ENCODE results near the gene SPATA33. TPM values are rescaled to one million over a fixed set of nuclear protein-coding genes. Genes with fewer than 3 reads are reported as not detected.
"Not testable (repeated sequence)": the region's sequence is repeated elsewhere in the genome, so short reads cannot be mapped to it uniquely, and the experiment has no call there.

The SPATA33 gene
- total RNA-seq, 4 donors from 2014 or later: 2.6 to 12.2 (median 5.8) TPM; not detected in 1

DNA sequence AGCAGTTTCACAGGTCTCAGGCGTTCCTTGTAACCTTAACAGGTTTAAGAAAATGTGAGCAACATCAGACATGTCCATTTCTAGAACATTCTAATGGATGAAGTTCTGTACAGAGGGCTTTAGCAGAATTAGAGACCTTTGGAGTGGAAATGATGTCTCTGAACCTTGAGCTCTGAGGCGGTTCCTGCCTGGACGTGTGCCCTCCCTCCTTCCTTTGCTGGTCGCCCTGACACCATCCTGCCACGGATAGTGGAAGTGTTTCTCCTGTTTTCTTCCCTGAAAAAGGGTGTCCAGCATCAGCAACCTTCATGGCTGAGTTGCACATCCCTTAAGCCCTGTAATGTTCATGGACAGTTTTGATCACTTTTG lies 11.1 kb downstream of the SPATA33 start:
- intact Hi-C loops (cut with DNase I; ENCODE audit: low total_unique reads): no loop called here
- TF ChIP-seq POLR2A (IDR thresholded peaks at IDR 0.05) (no peak), CTCF (IDR thresholded peaks at IDR 0.05) (no peak)
- no peaks in the 10 kb centered on the region for H3K9me3 ChIP-seq
- DNase-seq: no peak
- H3K27me3 ChIP-seq: no peaks in the 10 kb centered on the region
- H3K36me3 ChIP-seq: no peaks in the 10 kb centered on the region
- no peak overlapping the region for H3K27ac ChIP-seq
- no peaks in the 10 kb centered on the region for H3K4me1 ChIP-seq
- H3K4me3 ChIP-seq: no peak overlapping the region

DNA sequence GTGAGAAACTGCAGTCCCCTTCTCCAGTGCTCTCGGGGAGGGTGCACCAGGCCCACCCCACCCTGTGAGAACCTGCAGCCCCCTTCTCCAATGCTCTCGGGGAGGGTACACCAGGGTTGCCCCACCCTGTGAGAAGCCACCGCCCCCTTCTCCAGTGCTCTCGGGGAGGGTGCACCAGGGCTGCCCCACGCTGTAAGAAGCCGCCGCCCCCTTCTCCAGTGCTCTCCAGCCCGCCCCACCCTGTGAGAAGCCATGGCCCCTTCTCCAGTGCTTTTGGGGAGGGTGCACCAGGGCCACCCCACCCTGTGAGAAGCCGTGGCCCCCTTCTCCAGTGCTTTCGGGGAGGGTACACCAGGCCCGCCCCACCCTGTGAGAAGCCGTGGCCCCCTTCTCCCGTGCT lies 12.1 kb downstream of the SPATA33 start:
- Histone ChIP-seq H3K9me3 (no peaks in the 10 kb centered on the region), H3K36me3 (no peaks in the 10 kb centered on the region), H3K27ac (no peak overlapping the region), H3K4me3 (no peak overlapping the region), H3K27me3 (no peaks in the 10 kb centered on the region), H3K4me1 (no peaks in the 10 kb centered on the region)
- intact Hi-C loops (cut with DNase I; ENCODE audit: low total_unique reads): no loop called here
- no peak for DNase-seq
- TF ChIP-seq CTCF (IDR thresholded peaks at IDR 0.05) (no peak), POLR2A (IDR thresholded peaks at IDR 0.05) (no peak)

DNA sequence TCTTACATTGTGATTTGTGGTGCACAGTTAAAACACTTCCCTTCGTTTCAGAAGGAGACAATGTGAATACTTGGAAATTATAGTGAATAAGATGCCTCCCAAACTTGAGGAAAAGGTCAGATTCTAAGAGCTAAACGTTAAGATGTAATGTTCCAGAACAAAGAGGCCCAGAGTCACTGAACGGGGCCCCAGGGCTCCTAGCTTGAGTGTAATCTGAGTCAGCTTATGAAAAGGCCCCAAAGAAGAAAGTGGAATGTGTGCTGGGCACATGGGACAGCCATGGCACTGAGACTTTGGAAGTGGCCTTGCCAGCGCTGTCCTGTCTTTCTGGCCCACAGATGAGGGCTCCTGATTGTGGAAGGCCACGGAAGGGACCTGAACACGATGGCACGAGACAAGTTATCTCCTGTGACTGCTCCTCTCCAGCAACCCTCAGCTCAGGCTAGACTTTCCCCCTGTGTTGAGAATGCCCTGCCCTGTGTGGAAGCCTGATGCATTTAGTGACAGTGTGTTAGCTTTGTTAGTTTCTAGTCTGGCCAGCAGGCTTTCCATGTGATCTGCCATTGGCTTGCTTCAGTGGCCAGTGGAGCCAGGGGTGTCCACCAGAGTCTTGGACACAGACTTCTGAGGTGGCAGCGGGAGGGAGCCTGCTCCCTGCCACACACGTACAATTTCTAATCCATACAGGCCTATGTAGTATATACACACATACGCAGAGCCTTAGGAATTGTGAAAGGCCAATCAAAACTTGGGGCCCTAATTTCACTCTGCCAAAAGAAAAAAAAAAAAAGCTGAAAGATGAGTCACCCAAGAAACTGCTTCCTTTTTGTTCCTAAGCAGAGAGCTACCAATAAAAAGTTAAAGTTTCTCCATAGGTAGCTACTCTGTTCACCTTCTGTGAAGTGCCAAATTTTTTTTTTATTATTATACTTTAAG lies 13.1 kb downstream of the SPATA33 start:
- Histone ChIP-seq H3K36me3 (no peaks in the 10 kb centered on the region), H3K27me3 (no peaks in the 10 kb centered on the region), H3K4me3 (no peak overlapping the region), H3K4me1 (no peaks in the 10 kb centered on the region), H3K9me3 (no peaks in the 10 kb centered on the region), H3K27ac (no peak overlapping the region)
- TF ChIP-seq CTCF (IDR thresholded peaks at IDR 0.05) (no peak), POLR2A (IDR thresholded peaks at IDR 0.05) (no peak)
- intact Hi-C loops (cut with DNase I; ENCODE audit: low total_unique reads): no loop called here
- no peak for DNase-seq

- H3K36me3 ChIP-seq; H3K27me3 ChIP-seq; intact Hi-C loops (cut with DNase I; ENCODE audit: low total_unique reads); H3K4me1 ChIP-seq; H3K9me3 ChIP-seq; H3K27ac ChIP-seq; H3K4me3 ChIP-seq; DNase-seq: not testable (repeated sequence)
These were observed 13.9 kb downstream of the SPATA33 start for GRCh38 chr16:89671565-89671964.

GRCh38 chr16:89672177-89672941 lies 14.7 kb downstream of the SPATA33 start:
- Histone ChIP-seq H3K9me3 (no peaks in the 10 kb centered on the region), H3K4me3 (no peak overlapping the region), H3K27me3 (no peaks in the 10 kb centered on the region), H3K36me3 (no peaks in the 10 kb centered on the region), H3K27ac (no peak overlapping the region), H3K4me1 (no peaks in the 10 kb centered on the region)
- TF ChIP-seq POLR2A (IDR thresholded peaks at IDR 0.05): no peak
- no peak for TF ChIP-seq CTCF (IDR thresholded peaks at IDR 0.05)
- no peak for DNase-seq
- intact Hi-C loops (cut with DNase I; ENCODE audit: low total_unique reads): no loop called here

Measured in uterus (tissue), 4 donors.